Activated naive CD4-positive, alpha-beta T cell treated with anti-CD3 and anti-CD28 coated beads, Interleukin-2, amount 10 ng/mL, durations not matched to agents 7 days and 5 days (primary cell): Measurements from ENCODE around the gene CALN1.

ENCODE experiments used
- CTCF ChIA-PET: fragments of 350-600 bp; sonication (Branson Sonifier 250); formaldehyde crosslinking; loops from one replicate; lab custom pipeline; 2021; ENCODE audit warnings: antibody characterized with exemption; lab: Charles Lee
- DNase-seq: peaks from one replicate; pipeline ENCODE4 v3.0.0-alpha.2; 2020
- H3K27ac Mint-ChIP-seq: one replicate; pipeline ENCODE4 v1.8.0; 2021; ENCODE audit warnings: mild to moderate bottlenecking, moderate library complexity, mixed read lengths
- H3K27me3 Mint-ChIP-seq: one replicate; pipeline ENCODE4 v1.8.0; 2021; ENCODE audit warnings: mild to moderate bottlenecking, mixed read lengths
- H3K36me3 Mint-ChIP-seq: one replicate; pipeline ENCODE4 v1.8.0; 2021; ENCODE audit warnings: mixed read lengths
- H3K4me1 Mint-ChIP-seq: one replicate; pipeline ENCODE4 v1.8.0; 2021; ENCODE audit warnings: mixed read lengths
- H3K4me3 Mint-ChIP-seq: one replicate; pipeline ENCODE4 v1.8.0; 2021; ENCODE audit warnings: mild to moderate bottlenecking, moderate library complexity, mixed read lengths
- H3K9me3 Mint-ChIP-seq: one replicate; pipeline ENCODE4 v1.8.0; 2021; ENCODE audit warnings: mixed read lengths

The CALN1 gene

GRCh38 chr7:72040641-72041040 is 371.5 kb downstream of the CALN1 start:
- Mint-ChIP-seq H3K27ac (no peak overlapping the region), H3K36me3 (no peaks in the 10 kb centered on the region), H3K4me3 (no peak overlapping the region), H3K27me3 (no peaks in the 10 kb centered on the region), H3K9me3 (peaks cover 17% of the 10 kb centered on the region), H3K4me1 (no peaks in the 10 kb centered on the region)
- DNase-seq: no peak
- CTCF ChIA-PET: no interaction called here

GRCh38 chr7:72039460-72039859 is 372.7 kb downstream of the CALN1 start:
- CTCF ChIA-PET: no interaction called here

DNA sequence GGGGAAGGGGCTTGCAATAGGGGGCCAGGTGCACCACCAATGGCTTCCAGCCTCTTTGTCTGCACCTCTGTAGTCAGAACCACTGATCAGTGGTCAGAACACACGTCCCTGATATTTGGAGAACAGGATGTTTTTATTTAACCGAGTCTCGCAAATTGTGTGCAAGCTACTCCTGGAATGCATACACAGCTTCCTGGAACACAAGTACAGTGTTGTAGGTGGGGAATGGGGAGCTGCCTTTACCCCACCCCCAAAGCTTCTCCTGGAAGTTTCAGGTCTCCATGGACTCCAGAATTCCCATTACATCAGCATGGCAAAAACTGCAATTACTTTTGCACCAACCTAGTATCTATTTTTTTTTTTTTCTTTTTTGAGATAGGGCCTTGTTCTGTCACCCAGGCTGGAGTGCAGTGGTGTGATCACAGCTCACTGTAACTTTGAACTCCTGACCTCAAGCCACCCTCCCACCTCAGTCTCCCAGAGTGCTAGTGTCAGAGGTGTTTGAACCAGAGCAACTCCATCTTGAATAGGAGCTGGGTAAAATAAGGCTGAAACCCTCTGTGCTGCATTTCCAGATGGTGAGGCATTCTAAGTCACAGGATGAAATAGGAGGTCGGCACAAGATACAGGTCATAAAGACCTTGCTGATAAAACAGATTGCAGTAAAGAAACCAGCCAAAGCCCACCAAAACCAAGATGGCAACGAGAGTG is 374.0 kb downstream of the CALN1 start:
- H3K9me3 Mint-ChIP-seq: peaks cover 15% of the 10 kb centered on the region
- no peak overlapping the region for H3K27ac Mint-ChIP-seq
- no peaks in the 10 kb centered on the region for H3K36me3 Mint-ChIP-seq
- H3K27me3 Mint-ChIP-seq: no peaks in the 10 kb centered on the region
- no peaks in the 10 kb centered on the region for H3K4me1 Mint-ChIP-seq
- DNase-seq: no peak
- CTCF ChIA-PET: no interaction called here
- H3K4me3 Mint-ChIP-seq: no peak overlapping the region

More at GRCh38 chr7:72039460-72039859, 372.7 kb downstream of the CALN1 start:
- Mint-ChIP-seq H3K27ac (no peak overlapping the region), H3K27me3 (no peaks in the 10 kb centered on the region), H3K9me3 (peaks cover 14% of the 10 kb centered on the region), H3K4me3 (no peak overlapping the region), H3K36me3 (no peaks in the 10 kb centered on the region), H3K4me1 (no peaks in the 10 kb centered on the region)
- no peak for DNase-seq

GRCh38 chr7:72037516-72037915 is 374.6 kb downstream of the CALN1 start:
- CTCF ChIA-PET: no interaction called here
- Mint-ChIP-seq H3K9me3 (peaks cover 20% of the 10 kb centered on the region), H3K27ac (no peak overlapping the region), H3K4me3 (no peak overlapping the region), H3K4me1 (no peaks in the 10 kb centered on the region), H3K36me3 (no peaks in the 10 kb centered on the region), H3K27me3 (no peaks in the 10 kb centered on the region)
- no peak for DNase-seq

DNA sequence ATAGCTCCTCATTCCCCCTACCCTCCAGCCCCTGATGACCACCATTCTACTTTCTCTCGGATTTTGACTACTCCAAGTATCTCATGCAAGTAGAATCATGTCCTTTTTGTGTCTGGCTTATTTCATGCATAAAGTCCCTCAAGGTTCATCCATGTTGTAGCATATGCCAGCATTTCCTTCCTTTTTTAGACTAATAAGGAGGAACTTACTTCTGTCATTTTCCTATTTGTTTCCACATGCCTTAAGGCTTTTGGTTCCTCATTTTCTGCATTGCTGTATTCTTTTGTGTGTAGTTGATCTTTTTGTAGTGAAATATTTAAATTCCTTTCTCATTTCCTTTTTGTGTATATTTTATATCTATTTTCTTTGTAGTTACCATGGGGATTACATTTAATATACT is 376.9 kb downstream of the CALN1 start:
- Mint-ChIP-seq H3K4me3 (no peak overlapping the region), H3K9me3 (peaks cover 18% of the 10 kb centered on the region), H3K36me3 (no peaks in the 10 kb centered on the region), H3K27me3 (no peaks in the 10 kb centered on the region), H3K27ac (no peak overlapping the region), H3K4me1 (no peaks in the 10 kb centered on the region)
- no peak for DNase-seq
- CTCF ChIA-PET: no interaction called here

GRCh38 chr7:72032934-72033333 is 379.2 kb downstream of the CALN1 start:
- Mint-ChIP-seq H3K27me3 (no peaks in the 10 kb centered on the region), H3K36me3 (no peaks in the 10 kb centered on the region), H3K27ac (no peak overlapping the region), H3K9me3 (peaks cover 31% of the 10 kb centered on the region), H3K4me3 (no peak overlapping the region), H3K4me1 (no peaks in the 10 kb centered on the region)
- no peak for DNase-seq
- CTCF ChIA-PET: no interaction called here

GRCh38 chr7:72030994-72031667 is 381.0 kb downstream of the CALN1 start:
- DNase-seq: no peak
- H3K36me3 Mint-ChIP-seq: no peaks in the 10 kb centered on the region
- CTCF ChIA-PET: no interaction called here
- H3K9me3 Mint-ChIP-seq: peaks cover 34% of the 10 kb centered on the region
- no peaks in the 10 kb centered on the region for H3K4me1 Mint-ChIP-seq
- H3K4me3 Mint-ChIP-seq: no peak overlapping the region
- H3K27ac Mint-ChIP-seq: no peak overlapping the region
- H3K27me3 Mint-ChIP-seq: no peaks in the 10 kb centered on the region

GRCh38 chr7:72028267-72028666 is 383.9 kb downstream of the CALN1 start:
- Mint-ChIP-seq H3K4me3 (no peak overlapping the region), H3K36me3 (peaks cover 1% of the 10 kb centered on the region), H3K4me1 (no peaks in the 10 kb centered on the region), H3K27me3 (no peaks in the 10 kb centered on the region), H3K9me3 (peaks cover 44% of the 10 kb centered on the region), H3K27ac (no peak overlapping the region)
- DNase-seq: no peak
- CTCF ChIA-PET: no interaction called here

DNA sequence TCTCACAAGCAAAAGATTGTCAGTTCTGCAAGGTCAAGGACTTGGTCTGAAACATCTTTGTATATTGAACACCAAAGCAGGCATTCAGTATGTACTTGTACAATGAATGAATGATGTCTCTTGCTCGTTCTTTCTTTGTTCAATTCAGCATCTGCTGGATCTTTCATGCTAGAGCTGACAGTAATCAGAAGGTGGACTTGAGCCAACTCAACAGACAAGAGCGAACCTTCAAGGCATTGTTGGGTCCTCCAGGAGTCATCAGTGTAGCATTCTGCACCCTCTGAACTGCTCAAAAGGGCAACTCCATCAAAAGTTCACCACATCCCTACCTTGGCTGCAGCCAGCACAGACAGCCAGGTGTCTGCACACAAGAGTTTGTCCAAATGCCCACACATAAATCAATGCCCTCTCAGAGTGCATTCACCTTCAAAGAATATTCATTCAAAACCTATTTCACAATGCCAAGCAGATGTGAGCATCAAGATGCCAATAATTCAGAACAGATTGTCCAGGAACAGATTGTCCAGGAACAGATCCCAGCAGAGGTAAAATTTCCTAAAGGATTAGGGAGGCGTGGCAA is 386.7 kb downstream of the CALN1 start:
- H3K36me3 Mint-ChIP-seq: peaks cover 1% of the 10 kb centered on the region
- H3K4me1 Mint-ChIP-seq: no peaks in the 10 kb centered on the region
- H3K9me3 Mint-ChIP-seq: peaks cover 37% of the 10 kb centered on the region
- no peak overlapping the region for H3K27ac Mint-ChIP-seq
- DNase-seq: no peak
- H3K4me3 Mint-ChIP-seq: no peak overlapping the region
- H3K27me3 Mint-ChIP-seq: no peaks in the 10 kb centered on the region
- CTCF ChIA-PET: no interaction called here

DNA sequence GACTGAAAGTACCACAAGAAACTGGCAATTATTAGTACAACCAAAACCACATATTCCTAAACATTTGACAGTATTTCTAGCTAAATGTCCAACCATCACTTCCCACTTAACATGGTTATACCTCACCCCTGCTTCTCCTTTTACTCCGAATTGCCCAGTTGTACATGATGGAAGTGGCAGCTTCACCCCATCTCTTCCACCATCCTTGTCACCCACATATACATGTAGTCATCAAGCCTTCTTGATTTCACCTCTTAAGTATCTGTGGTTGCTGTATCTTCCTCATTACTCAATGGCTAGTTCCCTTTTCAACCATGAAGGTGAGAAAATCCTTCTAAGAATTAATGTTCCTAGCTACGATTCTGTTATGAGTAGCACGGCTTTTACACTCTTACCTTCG is 388.2 kb downstream of the CALN1 start:
- H3K4me1 Mint-ChIP-seq: no peaks in the 10 kb centered on the region
- H3K27me3 Mint-ChIP-seq: no peaks in the 10 kb centered on the region
- DNase-seq: no peak
- CTCF ChIA-PET: no interaction called here
- H3K4me3 Mint-ChIP-seq: no peak overlapping the region
- H3K9me3 Mint-ChIP-seq: peaks cover 27% of the 10 kb centered on the region
- H3K27ac Mint-ChIP-seq: no peak overlapping the region
- peaks cover 1% of the 10 kb centered on the region for H3K36me3 Mint-ChIP-seq

- H3K9me3 Mint-ChIP-seq: peaks cover 19% of the 10 kb centered on the region
- H3K4me3 Mint-ChIP-seq: no peak overlapping the region
- H3K36me3 Mint-ChIP-seq: peaks cover 1% of the 10 kb centered on the region
- DNase-seq: no peak
- CTCF ChIA-PET: no interaction called here
- no peaks in the 10 kb centered on the region for H3K4me1 Mint-ChIP-seq
- no peak overlapping the region for H3K27ac Mint-ChIP-seq
- H3K27me3 Mint-ChIP-seq: no peaks in the 10 kb centered on the region
These were observed 390.4 kb downstream of the CALN1 start for GRCh38 chr7:72021716-72022115.

GRCh38 chr7:72020311-72020710 is 391.8 kb downstream of the CALN1 start:
- CTCF ChIA-PET: no interaction called here
- Mint-ChIP-seq H3K4me1 (no peaks in the 10 kb centered on the region), H3K36me3 (no peaks in the 10 kb centered on the region), H3K27ac (no peak overlapping the region), H3K9me3 (peaks cover 13% of the 10 kb centered on the region), H3K27me3 (no peaks in the 10 kb centered on the region), H3K4me3 (no peak overlapping the region)
- DNase-seq: no peak

GRCh38 chr7:72019436-72019835 is 392.7 kb downstream of the CALN1 start:
- DNase-seq: no peak
- no peaks in the 10 kb centered on the region for H3K4me1 Mint-ChIP-seq
- H3K27ac Mint-ChIP-seq: no peak overlapping the region
- H3K9me3 Mint-ChIP-seq: peaks cover 13% of the 10 kb centered on the region
- H3K27me3 Mint-ChIP-seq: no peaks in the 10 kb centered on the region
- no peaks in the 10 kb centered on the region for H3K36me3 Mint-ChIP-seq
- CTCF ChIA-PET: no interaction called here
- H3K4me3 Mint-ChIP-seq: no peak overlapping the region

DNA sequence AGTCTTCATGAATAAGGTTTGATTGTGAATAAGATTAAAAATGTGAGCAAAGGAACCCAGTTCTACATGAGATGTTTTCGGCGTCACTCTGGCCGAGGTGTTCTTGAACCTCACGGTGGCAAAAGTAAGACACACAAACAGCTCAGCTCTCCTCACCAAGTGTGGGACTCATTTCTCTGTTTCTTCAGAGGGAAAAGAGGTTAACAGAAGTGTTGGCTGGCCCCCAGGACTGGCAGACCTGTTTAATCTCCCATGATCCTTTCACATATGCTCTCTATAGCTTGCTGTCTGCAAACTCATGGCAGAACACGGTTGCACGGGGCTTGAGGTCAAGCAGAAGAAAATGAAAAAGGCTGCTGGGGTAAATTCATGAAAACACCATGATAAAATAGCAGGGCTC is 394.4 kb downstream of the CALN1 start:
- H3K27ac Mint-ChIP-seq: no peak overlapping the region
- H3K4me1 Mint-ChIP-seq: no peaks in the 10 kb centered on the region
- peaks cover 6% of the 10 kb centered on the region for H3K9me3 Mint-ChIP-seq
- DNase-seq: no peak
- CTCF ChIA-PET: no interaction called here
- H3K36me3 Mint-ChIP-seq: no peaks in the 10 kb centered on the region
- H3K4me3 Mint-ChIP-seq: no peak overlapping the region
- no peaks in the 10 kb centered on the region for H3K27me3 Mint-ChIP-seq

DNA sequence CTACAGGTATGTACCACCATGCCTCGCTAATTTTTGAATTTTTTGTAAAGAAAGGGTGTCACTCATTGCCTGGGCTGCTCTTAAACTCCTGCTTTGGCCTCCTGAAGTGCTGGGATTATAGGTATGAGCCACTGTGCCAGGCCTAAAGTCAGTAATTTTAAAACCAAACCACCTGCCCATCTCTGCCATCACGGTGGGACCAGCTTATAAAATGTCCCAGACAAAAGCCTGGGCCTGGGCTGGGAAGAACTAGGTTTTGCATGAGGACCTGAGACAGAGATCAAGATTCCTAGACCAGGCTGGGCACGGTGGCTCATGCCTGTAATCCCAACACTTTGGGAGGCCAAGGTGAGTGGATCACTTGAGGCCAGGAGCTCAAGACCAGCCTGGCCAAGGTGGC is 395.6 kb downstream of the CALN1 start:
- Mint-ChIP-seq H3K4me3 (no peak overlapping the region), H3K27me3 (no peaks in the 10 kb centered on the region), H3K27ac (no peak overlapping the region), H3K9me3 (peaks cover 6% of the 10 kb centered on the region), H3K4me1 (no peaks in the 10 kb centered on the region), H3K36me3 (no peaks in the 10 kb centered on the region)
- CTCF ChIA-PET: interaction anchor here (0.6 kb wide), 1 partner anchor 31 kb away, joined by 3 read pairs; no protein-coding TSS in a partner anchor
- DNase-seq: no peak
